GM19328 (cell line): ENCODE results near the gene TLDC2.
A peak's percentile ranks its signal among the peaks of the same experiment; 100 is the strongest.
"Not testable (repeated sequence)": the region's sequence is repeated elsewhere in the genome, so short reads cannot be mapped to it uniquely, and the experiment has no call there.

ENCODE experiments used
- ATAC-seq: cut with Tn5 transposase; IDR thresholded peaks from one replicate; pipeline ENCODE4 v1.9.1; 2021; ENCODE audit warnings: mild to moderate bottlenecking, moderate library complexity; ENCODE audit not compliant: unreplicated experiment

TLDC2 gene

GRCh38 chr20:36875702-36876472 lies at the start of gene TLDC2:
TLDC2 (plus strand) TSS chr20:36876138; CDS start chr20:36876175, 37 bp downstream.
- no peak for ATAC-seq

GRCh38 chr20:36826554-36827244 lies 49.2 kb upstream of the TLDC2 start:
- no peak for ATAC-seq

GRCh38 chr20:36827541-36828279 lies 48.2 kb upstream of the TLDC2 start:
- peak; percentile 62 for ATAC-seq

GRCh38 chr20:36830791-36831691 lies 44.9 kb upstream of the TLDC2 start:
- no peak for ATAC-seq

GRCh38 chr20:36832791-36833190 lies 43.1 kb upstream of the TLDC2 start:
- ATAC-seq, result no peak

GRCh38 chr20:36833275-36834020 lies 42.5 kb upstream of the TLDC2 start:
- ATAC-seq, result no peak

GRCh38 chr20:36835025-36835424 lies 40.9 kb upstream of the TLDC2 start:
- ATAC-seq, result no peak

- peak; percentile 70 for ATAC-seq
These were observed 40.3 kb upstream of the TLDC2 start for GRCh38 chr20:36835453-36836198.

- ATAC-seq, result no peak
These were observed 39.2 kb upstream of the TLDC2 start for GRCh38 chr20:36836591-36837269.

- not testable (repeated sequence) for ATAC-seq
These were observed 37.6 kb upstream of the TLDC2 start for GRCh38 chr20:36838376-36838775.

- no peak for ATAC-seq
These were observed 36.8 kb upstream of the TLDC2 start for GRCh38 chr20:36839150-36839549.

GRCh38 chr20:36841030-36841429 lies 34.9 kb upstream of the TLDC2 start:
- not testable (repeated sequence) for ATAC-seq

GRCh38 chr20:36845288-36845971 lies 30.5 kb upstream of the TLDC2 start:
- no peak for ATAC-seq

GRCh38 chr20:36847009-36847709 lies 28.8 kb upstream of the TLDC2 start:
- no peak for ATAC-seq

GRCh38 chr20:36847710-36848040 lies 28.3 kb upstream of the TLDC2 start:
- ATAC-seq, result no peak

GRCh38 chr20:36848078-36848660 lies 27.8 kb upstream of the TLDC2 start:
- ATAC-seq, result no peak

GRCh38 chr20:36848677-36849076 lies 27.3 kb upstream of the TLDC2 start:
- no peak for ATAC-seq
